ENCODE results near the gene NEO1. TPM values are rescaled to one million over a fixed set of nuclear protein-coding genes. Genes with fewer than 3 reads are reported as not detected.

Gene NEO1
- total and polyA plus RNA-seq, 11 donors = 4.4 to 31.5 (median 11.9) TPM

DNA sequence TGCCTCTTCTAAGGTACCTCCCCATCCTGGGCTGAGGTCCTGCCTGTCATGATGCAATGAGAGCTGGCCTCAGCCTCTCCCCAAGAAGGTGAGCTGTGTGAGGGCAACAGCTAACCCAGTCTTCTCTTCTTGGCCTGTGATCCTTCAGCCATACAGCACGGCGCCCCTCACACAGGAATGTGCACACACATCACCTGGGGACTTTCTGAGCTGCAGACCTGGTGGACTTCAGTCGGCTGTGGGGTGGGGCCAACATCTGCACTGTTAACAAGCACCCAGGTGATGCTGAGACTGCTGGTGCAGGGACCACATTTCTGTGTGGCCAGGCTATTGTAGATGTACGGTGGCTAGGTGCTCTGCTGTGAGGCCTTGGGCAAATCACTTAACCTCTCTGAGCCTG is 302.0 kb downstream of the NEO1 start:
- Histone ChIP-seq H3K9me3 (no peaks in the 10 kb centered on the region), H3K36me3 (no peaks in the 10 kb centered on the region), H3K27me3 (peaks cover 0 to 4% (median 0%) of the 10 kb centered on the region in 9 donors), H3K4me3 (no peak overlapping the region), H3K27ac (no peak overlapping the region), H3K4me1 (peaks cover 0 to 45% (median 5%) of the 10 kb centered on the region in 12 donors)
- DNase-seq (no peak), ATAC-seq (no peak)
- intact Hi-C loops (cut with DNase I) = no loop called here
- TF ChIP-seq, protein P1, sequence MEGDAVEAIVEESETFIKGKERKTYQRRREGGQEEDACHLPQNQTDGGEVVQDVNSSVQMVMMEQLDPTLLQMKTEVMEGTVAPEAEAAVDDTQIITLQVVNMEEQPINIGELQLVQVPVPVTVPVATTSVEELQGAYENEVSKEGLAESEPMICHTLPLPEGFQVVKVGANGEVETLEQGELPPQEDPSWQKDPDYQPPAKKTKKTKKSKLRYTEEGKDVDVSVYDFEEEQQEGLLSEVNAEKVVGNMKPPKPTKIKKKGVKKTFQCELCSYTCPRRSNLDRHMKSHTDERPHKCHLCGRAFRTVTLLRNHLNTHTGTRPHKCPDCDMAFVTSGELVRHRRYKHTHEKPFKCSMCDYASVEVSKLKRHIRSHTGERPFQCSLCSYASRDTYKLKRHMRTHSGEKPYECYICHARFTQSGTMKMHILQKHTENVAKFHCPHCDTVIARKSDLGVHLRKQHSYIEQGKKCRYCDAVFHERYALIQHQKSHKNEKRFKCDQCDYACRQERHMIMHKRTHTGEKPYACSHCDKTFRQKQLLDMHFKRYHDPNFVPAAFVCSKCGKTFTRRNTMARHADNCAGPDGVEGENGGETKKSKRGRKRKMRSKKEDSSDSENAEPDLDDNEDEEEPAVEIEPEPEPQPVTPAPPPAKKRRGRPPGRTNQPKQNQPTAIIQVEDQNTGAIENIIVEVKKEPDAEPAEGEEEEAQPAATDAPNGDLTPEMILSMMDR (IDR thresholded peaks at IDR 0.05) = no peak
- TF ChIP-seq POLR2A (IDR thresholded peaks at IDR 0.05) = no peak
- 82 to 89% (median 87%) methylated on average over 3 to 4 of the region's 4 CpGs for WGBS, 4 donors
